ENCODE measurements around the gene MMADHC. TPM values are rescaled to one million over a fixed set of nuclear protein-coding genes. Genes with fewer than 3 reads are reported as not detected.

The MMADHC gene
- total and polyA plus RNA-seq, 9 of the 15 experiments (the other 6 are each of a cell fraction or from before 2014, with no cell fraction given) = 187 to 850 (median 271) TPM

DNA sequence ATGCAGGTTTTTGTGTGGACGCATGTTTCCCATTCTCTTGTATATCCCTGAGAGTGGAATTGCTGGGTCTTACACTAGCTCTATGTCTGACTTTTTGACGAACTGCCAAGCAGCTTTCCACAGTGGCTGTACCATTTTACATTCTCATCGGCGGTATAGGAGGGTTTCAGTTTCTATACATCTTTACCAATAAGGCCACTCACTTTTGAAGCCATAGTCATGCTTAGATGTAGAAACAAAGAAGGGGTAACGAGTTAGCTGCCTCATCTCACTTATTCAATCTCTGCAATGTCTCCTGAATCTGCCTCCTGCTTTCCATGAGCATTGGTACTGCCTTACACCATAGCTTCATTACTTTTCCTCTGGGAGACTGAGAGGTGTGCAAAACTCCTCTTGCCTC, 47.4 kb downstream of the MMADHC start (continued):
- TF ChIP-seq, protein P1, sequence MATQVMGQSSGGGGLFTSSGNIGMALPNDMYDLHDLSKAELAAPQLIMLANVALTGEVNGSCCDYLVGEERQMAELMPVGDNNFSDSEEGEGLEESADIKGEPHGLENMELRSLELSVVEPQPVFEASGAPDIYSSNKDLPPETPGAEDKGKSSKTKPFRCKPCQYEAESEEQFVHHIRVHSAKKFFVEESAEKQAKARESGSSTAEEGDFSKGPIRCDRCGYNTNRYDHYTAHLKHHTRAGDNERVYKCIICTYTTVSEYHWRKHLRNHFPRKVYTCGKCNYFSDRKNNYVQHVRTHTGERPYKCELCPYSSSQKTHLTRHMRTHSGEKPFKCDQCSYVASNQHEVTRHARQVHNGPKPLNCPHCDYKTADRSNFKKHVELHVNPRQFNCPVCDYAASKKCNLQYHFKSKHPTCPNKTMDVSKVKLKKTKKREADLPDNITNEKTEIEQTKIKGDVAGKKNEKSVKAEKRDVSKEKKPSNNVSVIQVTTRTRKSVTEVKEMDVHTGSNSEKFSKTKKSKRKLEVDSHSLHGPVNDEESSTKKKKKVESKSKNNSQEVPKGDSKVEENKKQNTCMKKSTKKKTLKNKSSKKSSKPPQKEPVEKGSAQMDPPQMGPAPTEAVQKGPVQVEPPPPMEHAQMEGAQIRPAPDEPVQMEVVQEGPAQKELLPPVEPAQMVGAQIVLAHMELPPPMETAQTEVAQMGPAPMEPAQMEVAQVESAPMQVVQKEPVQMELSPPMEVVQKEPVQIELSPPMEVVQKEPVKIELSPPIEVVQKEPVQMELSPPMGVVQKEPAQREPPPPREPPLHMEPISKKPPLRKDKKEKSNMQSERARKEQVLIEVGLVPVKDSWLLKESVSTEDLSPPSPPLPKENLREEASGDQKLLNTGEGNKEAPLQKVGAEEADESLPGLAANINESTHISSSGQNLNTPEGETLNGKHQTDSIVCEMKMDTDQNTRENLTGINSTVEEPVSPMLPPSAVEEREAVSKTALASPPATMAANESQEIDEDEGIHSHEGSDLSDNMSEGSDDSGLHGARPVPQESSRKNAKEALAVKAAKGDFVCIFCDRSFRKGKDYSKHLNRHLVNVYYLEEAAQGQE (IDR thresholded peaks at IDR 0.05; ENCODE audit: borderline replicate concordance) = no peak
- TF ChIP-seq, protein P1 (CRISPR knock-in tag; IDR thresholded peaks at IDR 0.05; ENCODE audit: low read depth) = no peak

Data from K562 (cell line).